OCI-LY1 (cell line): ENCODE data around the gene EBF3.

Source experiments
- CTCF ChIP-seq: fragments of 200-600 bp; sonication (generic), shearing (Covaris generic); IDR thresholded peaks from 2 replicates; pipeline ENCODE4 v1.5.1; 2017; ENCODE audit warnings: mild to moderate bottlenecking, antibody characterized with exemption, low read length, moderate library complexity, mixed read lengths
- EZH2 ChIP-seq: fragments of 200-600 bp; sonication (generic), shearing (Covaris generic); IDR thresholded peaks from 2 replicates; pipeline ENCODE4 v1.8.0; 2017; ENCODE audit warnings: borderline replicate concordance, mixed run types, mild to moderate bottlenecking, antibody characterized with exemption, low read length, moderate library complexity, mixed read lengths

GRCh38 chr10:129922598-129923123 is 41.4 kb downstream of the EBF3 start:
- TF ChIP-seq CTCF, result no peak
- TF ChIP-seq EZH2, result no peak
